Astrocyte (in vitro differentiated cells and primary cell): Measurements from ENCODE around the gene RNPS1.

Experiments used
- CTCF ChIP-seq: IDR thresholded peaks from 2 replicates; pipeline ENCODE4 v1.5.1; 2011; ENCODE audit warnings: low read depth, mild to moderate bottlenecking, inconsistent platforms, low read length, moderate library complexity; ENCODE audit not compliant: insufficient read depth
- EZH2 ChIP-seq: IDR thresholded peaks from 2 replicates; pipeline ENCODE4 v1.6.1; 2012; ENCODE audit warnings: mild to moderate bottlenecking, low read length, inconsistent platforms; ENCODE audit not compliant: insufficient read depth

- TF ChIP-seq CTCF: no peak
- TF ChIP-seq EZH2: no peak
These were observed 21.4 kb upstream of the RNPS1 start for GRCh38 chr16:2289282-2289681.
